ENCODE results near the gene NRXN3. TPM values are rescaled to one million over a fixed set of nuclear protein-coding genes. Genes with fewer than 3 reads are reported as not detected.

Gene NRXN3
- total RNA-seq, 2 donors from 2014 or later: not detected

- no peaks in the 10 kb centered on the region for H3K36me3 Mint-ChIP-seq (ENCODE audit: insufficient read depth in 2 of 2)
- no peaks in the 10 kb centered on the region for H3K4me1 Mint-ChIP-seq (ENCODE audit: low read depth)
- H3K27ac Mint-ChIP-seq: no peak overlapping the region
- no peak overlapping the region for H3K4me3 Mint-ChIP-seq
- ATAC-seq (replicated peaks in 1 of 2): no peak
- no peak for DNase-seq
- no peaks in the 10 kb centered on the region for H3K9me3 Mint-ChIP-seq
- no peaks in the 10 kb centered on the region for H3K27me3 Mint-ChIP-seq (ENCODE audit: low read depth)
Observed at GRCh38 chr14:79405512-79405910, 1235.3 kb downstream of the NRXN3 start.

GRCh38 chr14:79407572-79407971, 1237.4 kb downstream of the NRXN3 start:
- no peaks in the 10 kb centered on the region for H3K27me3 Mint-ChIP-seq (ENCODE audit: low read depth)
- no peaks in the 10 kb centered on the region for H3K4me1 Mint-ChIP-seq (ENCODE audit: low read depth)
- H3K4me3 Mint-ChIP-seq: no peak overlapping the region
- no peak for ATAC-seq (replicated peaks in 1 of 2)
- H3K9me3 Mint-ChIP-seq: no peaks in the 10 kb centered on the region
- no peak overlapping the region for H3K27ac Mint-ChIP-seq
- no peak for DNase-seq
- no peaks in the 10 kb centered on the region for H3K36me3 Mint-ChIP-seq (ENCODE audit: insufficient read depth in 2 of 2)

DNA sequence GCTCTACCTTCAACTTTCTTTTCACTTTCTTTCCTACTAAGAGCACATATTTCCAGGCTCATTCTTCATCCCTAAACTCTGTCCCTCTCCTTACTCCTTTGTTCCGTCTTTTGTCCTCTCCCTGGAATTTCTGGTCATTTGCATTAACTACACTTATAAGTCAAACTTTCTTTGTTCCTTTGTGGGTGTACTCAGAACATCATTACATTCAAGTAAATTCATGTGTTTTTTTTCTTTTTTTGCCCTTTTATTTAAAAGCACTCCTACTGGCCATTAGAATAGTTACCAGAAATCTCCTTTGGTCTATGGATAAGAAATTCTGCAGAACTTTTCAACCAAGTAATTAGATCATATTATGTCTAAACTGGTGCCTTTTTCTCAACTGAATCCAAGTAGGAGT, 1238.5 kb downstream of the NRXN3 start:
- ATAC-seq (replicated peaks in 1 of 2) (no peak), DNase-seq (no peak)
- Mint-ChIP-seq H3K27ac (no peak overlapping the region), H3K4me3 (no peak overlapping the region), H3K4me1 (ENCODE audit: low read depth) (no peaks in the 10 kb centered on the region), H3K27me3 (ENCODE audit: low read depth) (no peaks in the 10 kb centered on the region), H3K36me3 (ENCODE audit: insufficient read depth in 2 of 2) (no peaks in the 10 kb centered on the region), H3K9me3 (peaks cover 0 to 1% of the 10 kb centered on the region in 2 donors)

- no peak overlapping the region for H3K4me3 Mint-ChIP-seq
- no peaks in the 10 kb centered on the region for H3K36me3 Mint-ChIP-seq (ENCODE audit: insufficient read depth in 2 of 2)
- ATAC-seq (replicated peaks in 1 of 2) (no peak), DNase-seq (no peak)
- no peaks in the 10 kb centered on the region for H3K27me3 Mint-ChIP-seq (ENCODE audit: low read depth)
- no peak overlapping the region for H3K27ac Mint-ChIP-seq
- H3K4me1 Mint-ChIP-seq (ENCODE audit: low read depth): no peaks in the 10 kb centered on the region
- peaks cover 0 to 1% of the 10 kb centered on the region in 2 donors for H3K9me3 Mint-ChIP-seq
Observed at GRCh38 chr14:79411403-79412174, 1241.4 kb downstream of the NRXN3 start.

DNA sequence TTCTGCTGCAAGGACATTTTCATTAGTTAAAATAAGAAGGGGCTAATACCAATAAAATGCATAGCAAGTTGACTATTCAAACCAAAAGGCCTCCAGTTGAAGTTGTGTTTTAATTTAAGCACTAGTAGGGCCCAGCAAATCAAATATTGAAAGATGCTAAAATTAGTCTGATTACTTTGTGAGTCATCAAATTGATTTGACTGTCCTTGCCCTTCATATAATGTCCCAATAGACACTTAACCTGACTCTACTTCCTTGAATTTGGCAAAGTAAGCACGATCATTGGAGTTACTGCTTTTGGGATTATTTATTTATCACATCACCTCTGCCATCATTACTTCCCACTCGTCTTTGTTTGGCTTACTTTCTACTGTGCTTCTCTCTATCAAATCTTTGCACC, 1242.6 kb downstream of the NRXN3 start:
- DNase-seq (no peak), ATAC-seq (replicated peaks in 1 of 2) (no peak)
- H3K4me3 Mint-ChIP-seq: no peak overlapping the region
- no peak overlapping the region for H3K27ac Mint-ChIP-seq
- no peaks in the 10 kb centered on the region for H3K27me3 Mint-ChIP-seq (ENCODE audit: low read depth)
- peaks cover 0 to 1% of the 10 kb centered on the region in 2 donors for H3K9me3 Mint-ChIP-seq
- no peaks in the 10 kb centered on the region for H3K36me3 Mint-ChIP-seq (ENCODE audit: insufficient read depth in 2 of 2)
- no peaks in the 10 kb centered on the region for H3K4me1 Mint-ChIP-seq (ENCODE audit: low read depth)

DNA sequence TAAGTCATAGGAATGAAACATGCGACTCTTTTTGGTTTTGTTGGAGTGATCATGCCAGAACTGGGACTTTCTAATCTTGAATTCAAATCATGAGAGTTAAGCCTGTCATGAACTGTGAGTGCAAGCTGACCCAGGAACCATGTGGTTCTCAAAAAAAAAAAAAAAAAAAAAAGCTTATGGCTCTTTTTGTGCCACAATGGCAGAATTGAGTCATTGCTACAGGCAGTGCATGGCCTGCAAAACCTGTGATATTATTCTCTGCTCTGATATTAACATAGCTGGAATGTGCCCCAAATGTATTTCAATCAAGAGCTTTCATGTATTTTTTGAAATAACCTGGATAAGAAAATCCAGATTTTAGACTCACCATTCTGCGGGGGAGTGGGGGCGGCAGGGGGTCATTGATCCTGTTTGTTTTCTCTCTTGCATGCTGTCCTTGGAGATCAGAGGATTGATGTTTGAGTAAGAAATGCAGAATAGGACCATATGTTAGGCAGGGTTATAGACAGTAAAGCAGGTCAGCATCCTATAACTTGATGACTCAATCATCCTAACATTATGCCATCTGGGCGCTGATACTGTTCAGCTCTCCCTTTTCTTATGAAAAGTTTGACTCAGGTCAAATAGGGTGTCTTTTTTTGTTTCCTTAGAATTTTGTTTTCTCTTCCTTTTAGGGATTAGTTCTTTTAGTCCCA, 1243.7 kb downstream of the NRXN3 start:
- Mint-ChIP-seq H3K27me3 (ENCODE audit: low read depth) (no peaks in the 10 kb centered on the region), H3K4me3 (no peak overlapping the region), H3K36me3 (ENCODE audit: insufficient read depth in 2 of 2) (no peaks in the 10 kb centered on the region), H3K4me1 (ENCODE audit: low read depth) (no peaks in the 10 kb centered on the region), H3K27ac (no peak overlapping the region), H3K9me3 (peaks cover 0 to 1% of the 10 kb centered on the region in 2 donors)
- DNase-seq: no peak
- ATAC-seq (replicated peaks in 1 of 2): no peak

- H3K4me3 Mint-ChIP-seq: no peak overlapping the region
- H3K9me3 Mint-ChIP-seq: peaks cover 0 to 3% of the 10 kb centered on the region in 2 donors
- no peak for ATAC-seq (replicated peaks in 1 of 2)
Observed at GRCh38 chr14:79415726-79416125, 1245.6 kb downstream of the NRXN3 start.

GRCh38 chr14:79417961-79418360, 1247.8 kb downstream of the NRXN3 start:
- no peaks in the 10 kb centered on the region for H3K4me1 Mint-ChIP-seq (ENCODE audit: low read depth)
- H3K36me3 Mint-ChIP-seq (ENCODE audit: insufficient read depth in 2 of 2): no peaks in the 10 kb centered on the region
- no peaks in the 10 kb centered on the region for H3K27me3 Mint-ChIP-seq (ENCODE audit: low read depth)
- ATAC-seq (replicated peaks in 1 of 2) (no peak), DNase-seq (no peak)
- H3K9me3 Mint-ChIP-seq: peaks cover 0 to 3% of the 10 kb centered on the region in 2 donors
- no peak overlapping the region for H3K27ac Mint-ChIP-seq
- H3K4me3 Mint-ChIP-seq: no peak overlapping the region

More at GRCh38 chr14:79415726-79416125, 1245.6 kb downstream of the NRXN3 start:
- no peak for DNase-seq
- H3K27ac Mint-ChIP-seq: no peak overlapping the region
- no peaks in the 10 kb centered on the region for H3K36me3 Mint-ChIP-seq (ENCODE audit: insufficient read depth in 2 of 2)
- no peaks in the 10 kb centered on the region for H3K4me1 Mint-ChIP-seq (ENCODE audit: low read depth)
- no peaks in the 10 kb centered on the region for H3K27me3 Mint-ChIP-seq (ENCODE audit: low read depth)

DNA sequence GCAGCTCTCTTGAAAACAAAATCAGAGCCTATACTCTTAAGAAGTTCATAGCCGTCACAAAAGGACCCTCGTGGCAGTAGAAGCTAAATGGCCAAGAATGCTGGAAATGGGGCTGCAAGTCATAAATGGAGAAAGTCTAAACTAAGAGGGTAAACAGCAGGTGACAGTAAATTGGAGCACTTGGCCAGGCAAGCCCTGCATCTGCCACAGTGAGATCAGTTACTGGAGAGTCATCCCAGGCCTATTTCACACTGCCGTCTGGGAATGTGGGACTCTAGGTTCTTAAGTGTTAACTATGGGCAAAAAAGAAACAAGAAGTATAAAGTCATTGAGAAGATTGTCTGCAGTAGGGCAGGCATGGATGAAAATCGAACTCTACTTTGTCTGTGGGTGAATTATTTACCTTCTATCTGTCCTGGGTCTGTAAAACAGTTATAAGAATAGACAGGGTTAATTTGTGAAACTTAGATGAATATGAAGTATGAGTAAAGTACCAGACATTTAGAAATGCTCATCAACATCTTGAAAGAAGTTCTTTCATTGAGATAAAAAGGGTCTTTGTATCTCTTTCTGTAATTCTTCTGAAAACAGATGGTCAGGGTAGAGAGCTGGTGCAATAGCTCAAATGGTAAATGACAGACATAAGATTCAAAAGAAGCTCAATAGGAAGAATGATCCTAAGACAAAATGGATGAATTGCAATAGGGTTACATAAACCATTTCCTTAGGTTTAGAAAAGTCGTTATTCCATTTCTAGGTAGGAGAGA, 1248.7 kb downstream of the NRXN3 start:
- Mint-ChIP-seq H3K27me3 (ENCODE audit: low read depth) (no peaks in the 10 kb centered on the region), H3K4me3 (no peak overlapping the region), H3K4me1 (ENCODE audit: low read depth) (no peaks in the 10 kb centered on the region)

GRCh38 chr14:79419571-79420327, 1249.6 kb downstream of the NRXN3 start:
- DNase-seq (no peak), ATAC-seq (replicated peaks in 1 of 2) (no peak)
- Mint-ChIP-seq H3K36me3 (ENCODE audit: insufficient read depth in 2 of 2) (no peaks in the 10 kb centered on the region), H3K27me3 (ENCODE audit: low read depth) (no peaks in the 10 kb centered on the region), H3K9me3 (peaks cover 1% of the 10 kb centered on the region in 2 donors), H3K4me1 (ENCODE audit: low read depth) (no peaks in the 10 kb centered on the region), H3K27ac (no peak overlapping the region), H3K4me3 (no peak overlapping the region)

More for the DNA sequence above, 1248.7 kb downstream of the NRXN3 start:
- peaks cover 1% of the 10 kb centered on the region in 2 donors for H3K9me3 Mint-ChIP-seq
- no peak overlapping the region for H3K27ac Mint-ChIP-seq
- no peak for DNase-seq
- ATAC-seq (replicated peaks in 1 of 2): no peak
- H3K36me3 Mint-ChIP-seq (ENCODE audit: insufficient read depth in 2 of 2): no peaks in the 10 kb centered on the region

DNA sequence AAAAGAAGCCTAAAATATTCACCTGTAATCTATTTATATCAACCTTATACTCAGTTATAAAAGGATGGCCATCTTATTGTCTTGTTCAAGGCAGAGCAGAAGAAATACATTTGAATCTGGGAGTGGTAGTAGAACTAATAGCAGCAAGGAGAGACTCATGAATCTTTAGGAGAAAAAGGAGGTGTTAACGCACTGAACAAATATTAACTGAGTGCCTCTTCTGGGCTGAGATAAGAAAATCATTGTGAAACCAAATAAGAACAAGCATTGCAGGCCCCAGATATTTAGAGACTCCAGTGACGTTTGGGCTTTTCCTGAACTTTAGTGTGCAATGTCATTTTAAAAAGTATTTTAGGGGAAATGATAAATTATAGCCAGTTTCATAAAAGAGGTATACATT, 1250.6 kb downstream of the NRXN3 start:
- no peak overlapping the region for H3K27ac Mint-ChIP-seq
- peaks cover 2% of the 10 kb centered on the region in 2 donors for H3K9me3 Mint-ChIP-seq
- DNase-seq (no peak), ATAC-seq (replicated peaks in 1 of 2) (no peak)
- H3K36me3 Mint-ChIP-seq (ENCODE audit: insufficient read depth in 2 of 2): no peaks in the 10 kb centered on the region
- no peaks in the 10 kb centered on the region for H3K4me1 Mint-ChIP-seq (ENCODE audit: low read depth)
- no peak overlapping the region for H3K4me3 Mint-ChIP-seq
- H3K27me3 Mint-ChIP-seq (ENCODE audit: low read depth): no peaks in the 10 kb centered on the region

- Mint-ChIP-seq H3K27me3 (ENCODE audit: low read depth) (no peaks in the 10 kb centered on the region), H3K27ac (no peak overlapping the region), H3K4me3 (no peak overlapping the region), H3K4me1 (ENCODE audit: low read depth) (no peaks in the 10 kb centered on the region), H3K36me3 (ENCODE audit: insufficient read depth in 2 of 2) (no peaks in the 10 kb centered on the region), H3K9me3 (peaks cover 3 to 4% of the 10 kb centered on the region in 2 donors)
- ATAC-seq (replicated peaks in 1 of 2) (no peak), DNase-seq (no peak)
Observed at GRCh38 chr14:79421811-79422210, 1251.6 kb downstream of the NRXN3 start.
